CD4-positive, alpha-beta T cell treated with Interleukin-10 for 1 hour (primary cell): Measurements from ENCODE around the gene MCM10.
"Not testable (repeated sequence)": the region's sequence is repeated elsewhere in the genome, so short reads cannot be mapped to it uniquely, and the experiment has no call there.

Experiments used
- DNase-seq: peaks from one replicate; pipeline ENCODE4 v3.0.0-alpha.2; 2020

The MCM10 gene

DNA sequence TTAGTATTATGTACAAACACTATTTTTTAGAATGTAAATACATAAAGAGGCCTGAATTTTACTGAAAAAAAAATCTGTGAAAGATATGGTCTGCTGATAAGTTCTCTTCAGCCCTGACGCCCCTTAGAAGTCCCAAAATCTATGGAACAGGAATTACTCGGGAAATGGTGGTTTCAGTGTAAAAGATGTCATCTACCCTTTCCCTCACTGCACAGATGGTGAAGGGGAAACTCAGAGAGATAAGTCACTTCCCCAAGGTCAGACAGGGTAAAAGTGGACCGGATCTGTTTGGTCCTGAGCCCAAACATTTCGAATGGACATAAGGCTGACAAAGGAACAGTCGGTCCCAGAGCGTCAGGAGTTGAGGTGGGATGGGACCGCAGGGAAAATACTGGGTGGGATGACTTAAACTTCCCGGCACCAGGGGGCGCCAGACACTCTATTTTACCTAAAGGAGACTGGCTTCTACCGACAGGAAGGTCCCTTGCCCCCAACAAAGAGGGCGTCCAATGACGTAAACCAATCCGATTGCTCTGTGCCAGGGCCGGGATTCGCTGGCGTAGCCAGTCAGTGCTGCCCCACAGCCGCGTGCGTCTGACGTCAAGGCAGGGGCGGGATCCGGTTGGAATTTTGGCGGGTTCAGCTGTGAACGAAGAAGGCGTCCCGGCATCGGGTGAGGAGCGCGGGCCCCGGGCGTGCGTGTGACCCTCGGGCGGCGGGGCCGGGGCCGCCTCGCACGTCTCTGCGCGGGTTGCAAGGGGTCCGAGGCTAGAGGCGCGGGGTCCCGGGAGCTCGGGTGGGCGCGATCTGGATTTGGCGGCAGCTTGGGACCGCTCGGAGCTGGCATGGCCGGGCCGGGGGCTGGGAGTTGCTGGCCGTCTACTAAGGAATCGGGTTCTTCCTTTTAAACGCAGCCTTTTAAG lies at the start of gene MCM10:
Gene MCM10 (plus strand): TSS at position 625 of the 923 bp plus-strand sequence. CDS start 2,645 bp downstream, outside the sequence.
- peak; percentile 98 for DNase-seq

- DNase-seq, result no peak
These were observed 47.8 kb upstream of the MCM10 start for GRCh38 chr10:13113544-13113943.

- peak; percentile 57 for DNase-seq
These were observed 45.2 kb upstream of the MCM10 start for GRCh38 chr10:13115832-13116803.

GRCh38 chr10:13117841-13118783 lies 43.2 kb upstream of the MCM10 start:
- no peak for DNase-seq

- no peak for DNase-seq
These were observed 42.5 kb upstream of the MCM10 start for GRCh38 chr10:13118784-13119410.

DNA sequence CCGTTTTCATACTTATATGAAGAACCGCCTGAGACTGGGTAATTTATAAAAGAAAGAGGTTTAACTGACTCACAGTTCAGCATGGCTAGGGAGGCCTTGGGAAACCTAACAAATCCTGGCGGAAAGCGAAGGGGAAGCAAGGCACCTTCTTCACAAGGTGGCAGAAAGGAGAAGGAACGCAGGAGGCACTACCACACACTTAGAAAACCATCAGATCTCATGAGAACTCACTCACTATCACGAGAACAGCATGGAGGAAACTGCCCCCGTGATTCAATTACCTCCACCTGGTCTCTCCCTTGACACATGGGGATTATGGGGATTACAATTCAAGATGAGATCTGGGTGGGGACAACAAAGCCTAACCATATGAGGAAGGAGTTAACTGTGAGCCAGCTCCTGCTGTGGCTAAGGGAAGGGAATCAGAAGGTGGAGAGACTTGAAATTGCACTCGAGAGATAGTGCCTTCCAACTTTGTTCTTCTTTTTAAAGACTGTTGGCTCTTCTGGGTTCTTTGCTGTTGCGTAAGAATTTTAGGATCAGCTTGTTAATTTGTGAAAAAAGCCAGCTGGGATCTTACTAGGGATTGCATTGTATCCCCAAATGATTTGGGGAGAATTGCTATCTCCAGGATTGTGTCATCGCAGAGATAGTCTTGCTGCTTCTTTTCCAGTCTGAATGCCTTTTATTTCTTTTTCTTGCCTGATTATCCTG lies 40.4 kb upstream of the MCM10 start:
- DNase-seq, result no peak

- no peak for DNase-seq
These were observed 39.9 kb upstream of the MCM10 start for GRCh38 chr10:13121500-13121854.

DNA sequence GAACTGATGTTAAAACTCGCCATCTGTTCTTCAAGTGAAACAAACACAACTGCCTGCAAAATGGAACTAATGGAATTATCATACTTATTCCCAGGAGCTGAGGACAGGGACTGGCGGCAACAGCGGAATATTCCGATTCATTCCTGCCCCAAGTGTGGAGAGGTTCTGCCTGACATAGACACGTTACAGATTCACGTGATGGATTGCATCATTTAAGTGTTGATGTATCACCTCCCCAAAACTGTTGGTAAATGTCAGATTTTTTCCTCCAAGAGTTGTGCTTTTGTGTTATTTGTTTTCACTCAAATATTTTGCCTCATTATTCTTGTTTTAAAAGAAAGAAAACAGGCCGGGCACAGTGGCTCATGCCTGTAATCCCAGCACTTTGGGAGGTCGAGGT lies 24.7 kb upstream of the MCM10 start:
- no peak for DNase-seq

- no peak for DNase-seq
These were observed 22.2 kb upstream of the MCM10 start for GRCh38 chr10:13139150-13139549.

- DNase-seq, result no peak
These were observed 21.7 kb upstream of the MCM10 start for GRCh38 chr10:13139676-13140075.

DNA sequence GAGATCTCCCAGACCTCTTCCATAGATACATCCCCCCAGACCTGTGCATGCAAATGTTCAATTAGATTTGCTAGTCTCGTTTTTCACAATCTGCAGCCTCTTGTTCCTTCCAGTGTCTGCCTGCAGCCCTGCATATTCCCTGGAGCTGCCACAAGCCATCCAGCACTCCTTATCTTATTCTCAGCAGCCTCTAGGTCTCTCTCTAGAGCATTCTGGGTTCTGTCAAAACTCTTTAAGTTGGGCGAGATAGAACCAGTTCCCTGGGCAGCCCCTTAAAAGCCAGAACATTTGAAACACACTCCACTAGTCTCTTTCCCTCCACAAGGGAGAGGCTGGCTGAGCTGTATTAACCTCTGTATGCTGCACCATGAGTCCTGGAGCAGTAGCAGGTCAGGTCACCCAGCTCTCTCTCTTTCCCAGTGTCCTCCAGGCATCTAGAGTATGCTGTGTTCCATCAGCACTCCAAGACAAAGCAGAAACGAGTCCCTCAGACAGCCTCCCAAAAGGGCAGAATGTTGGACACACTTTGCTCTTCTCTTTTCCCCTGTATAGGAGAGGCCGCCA lies 20.6 kb upstream of the MCM10 start:
- DNase-seq, result no peak

DNA sequence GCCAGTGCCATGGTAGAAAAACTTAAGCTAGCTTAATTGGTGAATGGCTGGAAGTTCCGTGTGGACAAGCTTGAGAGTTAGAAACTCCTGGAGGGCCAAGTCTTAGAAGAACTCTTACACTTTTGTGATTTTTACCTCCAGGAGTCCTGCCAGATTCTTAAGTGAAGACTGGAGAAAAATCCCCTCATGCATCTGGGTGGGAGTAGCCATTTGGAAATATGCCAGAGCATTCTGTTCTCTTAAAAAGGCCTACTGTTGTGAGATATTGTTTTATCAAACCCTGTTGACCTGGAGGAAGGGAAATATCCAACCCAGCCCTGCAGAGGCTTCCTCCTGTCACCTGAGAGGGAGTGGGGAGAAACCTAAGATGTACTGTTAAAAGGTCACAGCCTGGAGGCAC lies 17.6 kb upstream of the MCM10 start:
- no peak for DNase-seq

GRCh38 chr10:13144814-13145213 lies 16.5 kb upstream of the MCM10 start:
- DNase-seq, result no peak

DNA sequence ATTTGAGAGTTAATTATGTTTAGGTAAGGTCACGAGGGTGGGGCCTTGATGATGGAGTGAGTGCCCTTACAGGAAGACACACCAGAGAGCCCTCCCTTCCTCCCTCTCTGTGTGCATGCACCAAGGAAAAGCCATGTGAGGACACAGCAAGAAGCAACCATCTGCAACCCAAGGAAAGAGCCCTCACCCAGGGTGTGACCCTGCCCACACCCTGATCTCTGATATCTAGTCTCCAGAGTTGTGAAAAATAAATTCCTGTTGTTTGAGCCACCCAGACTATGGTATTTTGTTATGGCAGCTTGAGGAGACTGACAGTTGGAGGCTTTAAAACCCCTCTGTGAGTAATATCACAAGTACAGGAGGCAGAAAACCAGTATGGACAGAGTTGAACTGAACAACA lies 15.0 kb upstream of the MCM10 start:
- no peak for DNase-seq

DNA sequence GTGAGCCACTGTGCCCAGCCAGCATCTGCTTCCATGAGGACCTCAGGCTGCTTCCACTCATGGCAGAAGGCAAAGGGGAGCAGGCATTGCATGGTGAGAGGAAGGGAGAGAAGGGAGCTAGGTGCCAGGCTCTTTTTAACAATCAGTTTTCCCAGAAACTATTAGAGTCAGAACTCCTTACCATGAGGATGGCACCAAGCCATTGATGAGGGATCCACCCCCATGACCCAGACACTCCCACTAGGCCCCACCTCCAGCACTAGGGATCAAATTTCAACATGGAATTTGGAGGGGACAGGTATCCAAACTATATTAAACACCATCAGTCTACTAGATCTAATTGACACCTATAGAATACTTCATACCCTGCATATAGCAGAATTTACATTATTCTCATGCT lies 14.2 kb upstream of the MCM10 start:
- DNase-seq, result no peak

GRCh38 chr10:13152296-13152695 lies 9.1 kb upstream of the MCM10 start:
- DNase-seq, result no peak

- not testable (repeated sequence) for DNase-seq
These were observed 5.5 kb upstream of the MCM10 start for GRCh38 chr10:13155860-13156259.

DNA sequence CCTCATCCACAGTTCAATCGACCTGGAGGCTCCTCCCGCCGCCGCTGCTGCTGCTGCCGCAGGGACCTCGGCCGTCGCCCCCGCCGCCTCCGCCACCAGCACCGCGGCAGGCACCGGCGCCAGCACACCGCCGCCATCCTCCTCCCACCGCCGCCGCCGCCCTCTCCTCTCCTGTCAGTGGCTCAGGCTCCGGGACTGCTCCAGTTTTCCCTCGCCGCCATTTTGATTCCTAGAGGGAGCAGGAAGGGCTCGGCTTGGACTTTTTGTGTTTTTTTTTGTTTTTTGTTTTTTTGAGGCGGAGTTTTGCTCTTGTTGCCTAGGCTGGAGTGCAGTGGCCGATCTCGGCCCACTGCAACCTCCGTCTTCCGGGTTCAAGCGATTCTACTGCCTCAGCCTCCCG lies 3.0 kb upstream of the MCM10 start:
- peak; percentile 19 for DNase-seq

DNA sequence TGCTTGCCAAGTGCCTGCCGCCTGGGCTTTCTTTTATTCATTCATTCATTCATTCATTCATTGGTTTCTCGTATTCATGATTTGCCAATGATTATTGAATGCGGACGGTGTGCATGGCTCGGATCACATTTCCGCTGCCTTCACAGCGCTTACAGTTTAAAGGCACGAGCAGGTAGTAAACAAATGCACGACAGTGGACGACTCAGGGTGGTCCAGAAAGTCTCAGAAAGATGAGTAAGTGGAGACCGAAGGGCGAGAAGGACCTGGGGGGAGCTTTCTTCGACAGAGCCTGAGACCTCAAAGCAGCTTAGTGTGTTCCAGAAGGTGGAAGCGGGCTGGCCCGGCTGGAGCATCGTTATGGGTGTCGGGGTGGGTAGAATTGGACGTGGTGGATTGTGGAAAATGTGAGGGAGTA lies 506 bp downstream of the MCM10 start:
- no peak for DNase-seq

- DNase-seq, result no peak
These were observed 2.5 kb downstream of the MCM10 start for GRCh38 chr10:13163859-13164258.

DNA sequence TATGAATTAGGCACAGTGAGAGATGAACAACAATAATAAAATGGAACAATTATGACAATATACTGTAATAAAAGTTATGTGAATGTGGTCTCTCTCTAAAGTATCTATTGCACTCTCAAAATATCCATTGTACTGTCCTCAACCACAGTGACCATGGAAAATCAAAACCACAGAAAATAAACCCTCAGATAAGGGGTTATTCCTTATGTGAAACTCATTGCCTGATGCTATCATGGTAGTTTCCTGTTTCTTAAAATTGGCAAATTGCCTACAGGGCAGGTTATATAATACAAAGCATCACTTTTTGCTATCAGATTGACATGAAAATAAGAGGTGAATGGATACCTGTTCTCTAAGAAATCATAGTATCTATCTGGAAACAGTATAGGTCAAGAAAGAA lies 3.8 kb downstream of the MCM10 start:
- DNase-seq, result peak; percentile 12
